GM19240 (cell line): ENCODE data around the gene TRPM2.
"Not testable (repeated sequence)": the region's sequence is repeated elsewhere in the genome, so short reads cannot be mapped to it uniquely, and the experiment has no call there.

Experiments used
- DNase-seq: peaks from one replicate; pipeline ENCODE4 v3.0.0; 2011; ENCODE audit warnings: low spot score; ENCODE audit not compliant: insufficient read length

TRPM2 gene

DNA sequence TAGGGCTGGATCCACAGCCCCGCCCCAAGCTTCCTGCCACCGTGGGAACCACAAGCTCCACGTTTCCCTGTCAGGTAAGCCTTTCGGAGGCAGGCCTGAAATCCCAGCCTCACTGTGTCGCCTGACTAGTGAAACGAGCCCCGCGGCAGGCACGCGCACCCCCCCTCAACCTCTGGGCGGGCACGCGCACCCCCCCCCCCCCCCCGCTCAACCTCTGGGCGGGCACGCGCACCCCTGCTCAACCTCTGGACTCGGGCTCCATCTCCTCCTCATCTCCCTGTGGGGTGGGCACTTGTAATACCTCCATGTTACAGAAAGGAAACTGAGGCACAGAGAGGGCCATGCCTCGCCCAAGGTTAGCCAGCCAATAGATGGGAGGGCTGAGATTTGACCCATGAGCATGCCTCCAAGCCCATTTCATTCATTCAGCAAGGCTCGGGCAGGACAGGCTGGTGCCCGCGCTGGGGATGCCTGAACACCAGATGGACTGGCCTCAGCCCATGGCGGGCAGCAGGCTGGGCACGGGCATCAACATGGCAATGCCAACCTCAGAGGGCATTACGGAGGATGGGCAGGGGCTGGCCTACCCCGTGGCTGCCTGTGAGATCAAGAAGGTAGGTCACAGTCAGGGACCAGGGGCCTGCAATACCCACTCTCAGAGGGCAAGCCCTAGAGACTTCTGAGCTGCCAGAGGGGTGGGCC lies 18.9 kb upstream of the TRPM2 start:
- no peak for DNase-seq

DNA sequence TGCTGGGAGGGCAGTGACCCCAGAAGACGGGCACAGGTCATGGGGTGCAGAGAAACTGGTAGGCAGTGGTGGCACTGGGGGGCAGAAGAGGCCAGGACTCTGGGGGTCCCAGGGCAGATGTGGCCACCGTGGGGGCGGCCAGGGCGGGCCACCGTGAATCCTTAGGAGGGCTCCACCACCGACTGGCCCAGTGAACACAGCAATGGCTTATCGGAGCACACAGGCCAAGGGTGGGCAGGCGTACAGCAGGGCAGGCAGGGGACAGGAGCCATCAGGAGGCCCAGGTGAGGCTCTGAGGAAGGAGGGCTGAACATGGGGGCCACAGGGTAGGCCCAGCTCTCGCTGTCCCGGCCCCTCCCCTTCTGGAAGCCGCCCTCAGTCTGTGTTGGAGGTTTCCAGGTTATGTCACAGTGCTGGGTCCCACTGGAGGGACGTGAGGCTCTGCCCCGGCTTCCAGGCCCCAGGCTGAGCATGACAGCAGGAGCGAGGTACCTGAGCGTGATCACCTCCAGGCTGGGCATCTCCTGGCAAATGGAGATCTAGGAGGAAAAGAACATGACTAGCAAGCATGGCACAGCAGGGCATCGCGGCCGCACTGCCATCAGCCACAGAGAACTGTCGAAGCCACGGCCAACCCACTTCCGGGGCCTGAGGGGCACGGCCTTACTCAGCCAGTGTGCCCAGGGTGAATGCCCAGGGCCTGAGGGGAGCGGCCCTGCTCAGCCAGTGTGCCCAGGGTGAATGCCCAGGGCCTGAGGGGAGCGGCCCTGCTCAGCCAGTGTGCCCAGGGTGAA lies 18.0 kb upstream of the TRPM2 start:
- DNase-seq = no peak

DNA sequence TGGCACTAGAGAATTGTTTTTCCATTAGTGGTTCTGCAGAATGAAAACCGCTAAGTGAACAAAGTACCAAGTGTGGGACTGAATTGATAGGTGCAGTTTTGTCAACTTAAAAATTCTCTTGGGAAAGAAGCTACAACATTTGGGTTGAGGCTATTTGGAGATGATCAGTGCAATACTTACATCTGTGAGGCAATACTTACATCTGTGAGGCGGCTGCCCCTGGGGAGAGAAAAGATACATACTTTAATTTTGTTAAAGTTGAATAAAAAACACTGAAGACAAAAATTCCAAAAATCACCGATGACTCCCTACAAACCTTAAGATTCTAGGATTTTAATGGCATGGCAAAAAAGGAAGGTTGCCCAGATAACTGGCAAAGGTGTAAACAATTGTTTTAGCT lies 16.0 kb upstream of the TRPM2 start:
- no peak for DNase-seq

DNA sequence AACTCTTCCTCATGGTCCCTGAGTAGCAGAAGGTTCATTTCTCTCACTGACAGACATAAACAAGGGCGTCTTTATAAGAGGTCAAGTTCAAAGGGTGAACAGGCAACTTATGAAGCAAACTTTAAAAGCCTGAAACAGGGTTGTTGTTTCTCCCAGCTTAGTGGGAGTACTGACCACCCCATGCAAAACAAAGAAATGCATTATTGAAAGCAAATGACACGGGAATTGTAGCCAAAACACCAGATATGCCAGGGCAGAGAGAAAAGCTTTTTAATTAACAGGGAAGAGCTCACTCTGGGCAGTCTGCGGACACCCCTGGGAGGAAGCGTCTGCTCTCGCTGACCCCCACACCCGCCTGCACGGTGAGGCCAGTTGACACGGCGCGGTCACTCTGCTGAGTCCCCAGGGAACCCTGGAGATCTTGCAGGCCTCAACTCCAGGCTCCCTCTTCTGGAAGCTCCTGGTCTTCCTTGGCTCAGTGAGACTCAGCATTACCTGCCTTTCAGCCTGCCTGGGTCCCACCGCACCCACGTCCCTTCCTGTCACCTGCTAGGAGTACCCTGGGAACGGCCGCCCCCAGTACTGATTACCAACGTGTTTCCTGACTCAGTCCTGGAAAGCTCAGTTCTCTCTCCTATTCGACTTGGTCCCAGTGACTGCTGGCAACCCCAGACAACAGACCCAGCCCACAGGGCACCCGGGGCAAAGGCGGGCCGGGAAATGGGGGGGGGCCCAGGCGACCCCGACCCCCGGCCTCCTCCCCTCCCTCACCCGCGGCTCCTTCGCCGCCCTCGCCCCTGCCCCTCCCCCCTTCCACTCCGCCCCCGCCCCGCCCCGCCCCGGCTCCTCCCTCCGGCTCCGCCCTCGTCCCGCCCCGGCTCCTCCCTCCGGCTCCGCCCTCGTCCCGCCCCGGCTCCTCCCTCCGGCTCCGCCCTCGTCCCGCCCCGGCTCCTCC lies 15.2 kb upstream of the TRPM2 start:
- no peak for DNase-seq

DNA sequence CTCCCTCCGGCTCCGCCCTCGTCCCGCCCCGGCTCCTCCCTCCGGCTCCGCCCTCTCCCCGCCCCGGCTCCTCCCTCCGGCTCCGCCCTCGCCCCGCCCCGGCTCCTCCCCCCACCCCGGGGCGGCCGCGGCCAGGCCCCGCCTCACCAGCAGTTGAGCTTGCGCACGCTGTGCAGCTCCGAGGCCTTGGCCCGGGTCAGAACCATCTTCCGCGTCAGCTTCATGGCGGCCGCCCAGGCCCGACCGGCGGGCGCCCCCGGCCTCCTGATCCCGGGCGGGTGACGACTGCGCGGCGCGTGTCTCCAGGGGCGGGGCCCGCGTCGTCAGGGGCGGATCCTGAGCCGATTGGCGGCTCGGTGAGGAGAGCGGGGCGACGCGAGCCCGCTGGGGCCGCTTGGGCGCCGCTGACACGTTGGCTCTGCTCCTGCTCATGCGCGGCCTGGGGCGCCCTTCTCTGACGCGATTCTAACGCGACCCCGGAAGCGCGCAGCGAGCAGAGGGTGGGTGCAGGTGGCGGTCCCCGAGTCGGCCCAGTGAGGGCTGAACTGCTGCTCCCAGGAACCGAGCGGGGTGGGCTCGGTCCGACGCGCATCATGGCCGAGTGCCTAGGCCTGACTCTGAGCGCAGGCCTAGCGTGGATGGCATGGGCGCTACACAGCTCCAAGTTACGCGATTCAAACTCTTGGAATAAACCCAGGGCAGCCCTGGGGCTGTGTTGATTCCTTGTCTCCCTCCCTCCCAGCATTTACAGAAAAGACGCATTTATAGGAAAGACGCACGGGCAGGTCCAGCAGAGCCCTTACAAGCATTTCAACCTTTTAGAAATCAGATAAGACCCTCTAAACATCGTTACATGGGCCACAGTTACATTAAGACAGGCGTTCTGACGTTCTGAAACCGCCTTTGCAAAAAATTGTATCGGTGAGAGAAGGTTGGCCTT lies 14.2 kb upstream of the TRPM2 start, which contains the start of gene CFAP410:
CFAP410 (minus strand) TSS at position 420 of the 940 bp plus-strand sequence; CDS start at position 224, 196 bp downstream.
- peak; percentile 100 for DNase-seq

DNA sequence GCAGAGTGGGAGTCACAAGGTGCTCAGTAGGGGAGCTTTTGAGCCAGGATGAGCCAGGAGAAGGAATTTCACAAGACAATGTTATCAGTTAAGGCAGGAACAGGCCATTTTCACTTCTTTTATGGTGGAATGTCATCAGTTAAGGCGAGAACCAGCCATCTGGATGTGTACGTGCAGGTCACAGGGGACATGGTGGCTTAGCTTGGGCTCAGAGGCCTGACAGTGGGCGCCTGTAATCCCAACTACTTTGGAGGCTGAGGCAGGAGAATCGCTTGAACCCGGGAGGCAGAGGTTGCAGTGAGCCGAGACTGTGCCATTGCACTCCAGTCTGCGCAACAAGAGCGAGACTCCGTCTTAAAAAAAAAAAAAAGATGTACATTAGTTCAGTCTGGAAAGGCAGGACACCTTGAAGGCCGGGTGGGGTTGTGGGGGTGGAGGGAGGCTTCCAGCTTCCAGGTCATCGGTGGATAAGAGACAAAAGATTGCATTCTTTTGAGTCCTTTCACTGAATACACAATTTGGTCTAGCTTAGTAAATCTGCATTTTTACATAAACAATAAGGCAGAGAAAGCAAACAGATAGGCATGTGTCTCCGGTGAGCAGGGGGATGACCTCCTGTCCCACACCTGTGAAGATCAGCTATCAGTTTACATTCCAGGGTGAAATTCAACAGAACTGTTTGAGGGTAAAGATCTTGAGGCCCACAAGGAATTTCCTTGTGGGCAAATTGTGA lies 11.5 kb upstream of the TRPM2 start:
- not testable (repeated sequence) for DNase-seq

DNA sequence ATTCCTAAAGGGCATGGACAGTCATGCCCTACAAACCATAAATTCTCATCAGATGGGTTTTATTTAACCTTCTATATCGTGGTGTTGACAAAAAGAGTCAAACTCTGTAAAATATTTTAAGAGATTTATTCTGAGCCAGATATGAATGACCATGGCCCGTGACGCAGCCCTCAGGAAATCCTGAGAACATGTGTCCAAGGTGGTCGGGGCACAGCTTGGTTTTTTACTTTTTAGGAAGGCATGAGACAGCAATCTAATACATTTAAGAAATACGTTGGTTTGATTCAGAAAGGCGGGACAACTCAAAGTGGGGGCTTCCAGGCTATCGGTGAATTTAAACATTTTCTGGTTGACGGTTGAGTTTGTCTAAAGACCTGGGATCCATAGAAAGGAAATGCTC lies 10.4 kb upstream of the TRPM2 start:
- not testable (repeated sequence) for DNase-seq

DNA sequence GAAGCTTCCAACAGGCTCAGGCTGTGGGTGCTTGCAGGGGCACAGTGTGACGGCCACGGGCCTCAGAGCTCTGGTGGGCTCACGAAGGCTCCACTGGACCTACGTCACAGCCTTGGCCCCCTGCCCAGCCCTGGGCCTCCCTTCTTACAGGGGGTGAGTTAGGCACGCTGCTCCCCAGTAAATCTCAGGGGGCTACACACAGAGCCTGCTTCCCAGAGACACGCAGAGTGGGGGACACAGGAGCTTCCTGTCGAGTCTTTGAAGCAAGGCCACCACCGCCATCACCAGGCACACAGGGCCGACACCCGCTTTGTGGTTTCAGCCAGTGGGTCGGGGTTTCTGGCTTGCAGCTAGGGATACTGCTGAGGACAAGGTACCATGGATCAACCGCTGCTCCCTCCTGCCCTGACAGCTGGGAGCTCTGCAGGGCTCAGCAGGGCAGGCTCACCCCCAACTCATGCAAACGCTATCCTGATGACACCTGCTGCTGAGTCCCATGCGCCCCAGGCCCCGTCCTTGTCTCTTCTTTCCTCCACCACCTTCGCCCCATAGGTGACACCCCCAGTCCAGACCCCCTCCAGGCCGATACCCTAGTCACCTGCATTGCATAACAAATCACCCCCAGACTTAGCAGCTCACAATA lies 8.8 kb upstream of the TRPM2 start:
- DNase-seq = no peak

DNA sequence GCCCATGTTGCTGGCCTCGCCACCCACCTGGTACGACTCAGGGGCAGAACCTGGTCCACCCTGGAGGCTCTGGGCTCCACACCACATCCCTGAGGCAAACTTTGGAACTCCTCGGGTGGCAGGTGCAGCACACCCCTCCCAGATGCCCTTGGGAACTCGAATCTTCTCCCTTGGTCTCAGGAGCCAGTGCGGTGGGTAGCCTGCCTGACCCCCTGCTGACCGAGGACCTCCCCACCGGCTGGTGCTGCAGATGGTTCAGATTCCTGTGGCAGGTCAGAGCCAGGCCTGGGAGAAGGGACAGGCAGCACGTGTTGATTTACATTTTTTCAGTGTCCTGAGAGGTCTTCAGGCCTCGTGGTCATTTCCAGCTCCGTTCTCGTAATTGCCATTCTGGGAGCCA lies 7.9 kb upstream of the TRPM2 start:
- no peak for DNase-seq

DNA sequence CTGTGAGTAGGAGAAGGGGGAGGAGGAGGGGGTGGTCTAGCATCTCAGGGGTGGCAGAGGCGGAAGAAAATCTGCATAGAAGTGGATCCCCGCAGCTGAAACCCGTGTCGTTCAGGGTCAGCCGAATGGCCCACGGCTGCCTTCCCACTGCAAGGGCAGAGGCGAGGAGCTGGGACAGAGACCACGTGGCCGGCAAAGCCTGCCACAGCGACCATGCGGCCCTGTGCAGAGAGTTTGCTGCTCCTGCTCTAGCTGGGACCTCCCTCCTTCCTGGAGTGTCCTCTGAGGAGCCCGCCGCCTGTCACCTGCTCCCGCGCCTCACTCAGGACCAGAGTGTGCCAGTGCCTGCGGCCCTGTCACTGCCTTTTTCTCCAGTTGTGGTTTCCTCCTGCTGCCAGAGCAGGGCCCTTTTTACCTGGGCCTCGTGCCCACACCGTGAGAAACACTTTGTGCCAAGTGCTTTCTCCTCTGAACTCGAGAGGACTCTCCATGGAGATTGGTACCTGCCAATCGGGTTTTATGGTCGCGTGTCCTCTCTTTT lies 5.4 kb upstream of the TRPM2 start:
- no peak for DNase-seq

DNA sequence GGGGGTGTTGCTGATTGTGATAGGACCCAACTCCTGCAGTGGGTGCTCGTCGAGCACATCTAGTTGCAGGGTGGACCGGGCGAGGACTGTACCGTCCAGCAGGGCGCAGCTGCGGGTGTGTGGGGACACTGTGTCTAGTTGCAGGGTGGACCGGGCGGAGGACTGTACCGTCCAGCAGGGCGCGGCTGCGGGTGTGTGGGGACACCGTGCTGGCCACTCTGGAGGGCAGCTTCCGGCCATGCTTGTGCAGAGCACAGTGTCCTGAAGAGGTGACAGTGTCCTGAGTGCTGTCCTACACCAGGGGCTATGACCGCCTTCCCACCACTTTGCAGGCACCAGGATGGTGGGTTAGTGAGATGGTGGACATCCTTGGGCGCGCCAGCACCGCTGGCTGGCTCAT lies 4.6 kb upstream of the TRPM2 start:
- DNase-seq = no peak

DNA sequence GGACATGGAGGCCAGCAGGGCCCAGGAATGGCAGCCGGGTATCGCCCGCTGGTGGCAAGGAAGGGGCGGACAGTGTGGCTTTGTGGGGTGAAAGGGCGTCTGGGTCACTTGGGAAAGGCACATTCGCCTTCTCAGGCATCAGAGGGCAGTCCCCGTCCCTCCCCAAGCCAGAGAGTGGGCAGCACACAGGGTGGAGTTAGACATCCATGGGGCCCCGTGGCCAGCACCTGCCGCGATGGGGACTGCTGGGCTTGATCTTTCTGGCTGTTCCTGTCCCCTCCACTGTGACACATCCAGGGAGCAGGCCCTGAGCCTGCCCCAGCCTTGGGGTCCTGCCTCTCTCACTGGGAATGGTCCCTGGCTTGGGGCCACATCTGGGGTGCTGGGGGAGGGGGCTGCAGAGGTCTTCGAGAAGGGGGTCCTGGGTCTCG lies 4.0 kb upstream of the TRPM2 start:
- no peak for DNase-seq

DNA sequence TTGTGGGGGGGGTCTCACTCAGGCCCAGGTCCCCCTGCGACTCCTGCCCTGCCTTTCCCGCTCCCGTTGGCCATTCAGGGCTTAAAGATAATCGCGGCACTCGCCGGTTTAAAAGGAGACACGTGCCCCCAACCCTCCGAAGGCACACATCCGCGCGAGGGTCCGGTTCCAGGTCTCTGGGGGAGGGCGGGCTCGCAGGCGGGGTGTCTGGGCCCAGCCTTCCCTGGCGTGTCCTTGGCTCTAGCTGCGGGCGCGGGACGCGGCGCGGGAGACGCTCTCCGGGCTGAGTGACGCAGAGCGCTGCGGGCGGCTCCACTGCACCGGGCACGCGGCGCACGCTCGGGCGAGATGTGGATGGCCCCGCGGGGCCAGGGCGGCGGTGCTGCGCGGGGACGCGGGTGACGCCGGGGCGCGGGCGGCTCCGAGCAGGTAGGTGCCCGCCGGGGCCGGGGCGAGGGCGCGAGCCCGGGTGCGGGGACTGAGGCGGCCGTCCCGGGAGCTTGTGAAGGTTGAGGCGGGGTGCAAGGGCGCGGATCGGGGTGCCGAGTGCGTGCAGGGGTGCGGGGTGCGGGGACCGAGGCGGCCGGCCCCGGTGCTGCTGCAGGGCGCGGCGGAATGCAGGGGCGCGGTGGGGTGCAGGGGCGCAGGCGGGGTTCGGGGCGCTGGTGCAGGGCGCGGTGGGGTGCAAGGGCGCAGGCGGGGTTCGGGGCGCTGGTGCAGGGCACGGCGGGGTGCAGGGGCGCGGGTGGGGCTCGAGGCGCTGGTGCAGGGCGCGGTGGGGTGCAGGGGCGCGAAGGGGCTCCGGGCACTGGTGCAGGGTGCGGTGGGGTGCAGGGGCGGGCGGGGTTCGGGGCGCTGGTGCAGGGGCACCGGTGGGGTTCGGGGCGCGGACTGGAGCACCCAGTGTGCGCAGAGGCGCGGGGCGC lies 3.3 kb upstream of the TRPM2 start:
- no peak for DNase-seq

DNA sequence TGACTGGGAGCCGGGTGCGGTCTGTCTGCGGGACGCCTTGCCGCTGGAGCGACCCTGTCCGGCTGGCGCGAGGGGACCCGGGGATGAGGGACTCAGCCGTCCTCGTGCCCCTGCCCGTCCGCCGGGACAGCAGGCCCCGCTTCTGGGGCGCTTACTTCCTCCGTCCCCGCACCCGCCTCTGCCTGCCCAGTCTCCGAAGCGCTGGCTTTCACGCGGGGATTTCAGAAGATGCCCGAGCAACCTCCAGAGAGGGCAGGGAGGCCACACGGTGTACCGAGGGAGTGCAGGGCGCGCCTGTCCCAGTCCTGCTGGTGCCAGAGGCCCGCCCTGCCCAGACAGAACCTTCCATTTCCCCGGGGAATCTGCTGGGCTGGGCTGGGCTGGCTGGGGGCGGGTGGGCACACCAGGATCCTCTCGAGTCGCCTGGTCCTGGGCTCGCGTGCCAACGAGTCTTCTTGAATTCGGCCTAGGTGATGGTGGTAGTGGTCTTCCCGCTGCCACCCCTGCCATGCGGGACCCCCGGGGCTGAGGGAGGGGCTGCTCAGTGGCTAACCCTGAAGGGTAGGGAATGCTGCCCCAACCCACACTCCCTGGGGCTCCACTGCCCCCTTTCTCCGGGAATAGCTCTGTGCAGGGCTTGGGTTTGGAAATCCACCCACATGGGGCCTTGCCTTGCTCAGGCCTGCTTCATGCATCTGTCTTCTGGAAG lies 2.5 kb upstream of the TRPM2 start:
- no peak for DNase-seq

DNA sequence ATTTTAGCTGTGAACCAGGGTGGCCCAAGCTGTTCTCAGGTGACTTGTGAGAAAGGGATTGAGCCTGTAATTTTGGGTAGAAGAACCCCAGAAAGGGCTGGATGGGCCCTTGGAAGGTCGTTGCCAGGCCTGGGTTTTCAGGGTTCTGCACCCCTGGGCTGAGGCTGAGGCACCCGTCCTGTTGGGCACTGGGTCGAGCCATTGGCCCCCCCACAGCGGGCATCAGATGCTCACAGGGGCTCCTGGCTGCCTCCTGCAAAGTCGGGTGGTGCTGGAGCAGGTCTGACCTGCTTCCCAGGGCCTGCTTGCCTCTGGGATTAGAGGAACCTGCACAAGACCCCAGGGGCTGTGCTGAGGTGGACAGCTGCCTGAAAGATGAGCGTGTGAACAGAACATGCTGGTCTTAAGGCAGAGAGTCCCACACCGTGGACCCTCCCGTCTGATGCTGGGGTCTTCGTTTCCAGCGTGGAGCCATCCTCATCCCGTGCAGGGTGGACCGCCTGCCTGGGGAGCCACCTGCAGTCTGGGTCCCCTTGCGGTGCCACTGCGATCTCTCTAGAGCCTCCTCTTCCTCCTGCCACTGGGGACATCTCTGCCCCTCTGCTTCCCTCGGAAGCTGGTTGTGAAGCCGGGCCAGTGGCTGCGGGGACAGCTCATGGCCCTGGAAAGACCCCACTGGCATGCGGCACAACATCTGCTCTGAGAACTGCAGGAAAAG lies 1.7 kb upstream of the TRPM2 start:
- no peak for DNase-seq

DNA sequence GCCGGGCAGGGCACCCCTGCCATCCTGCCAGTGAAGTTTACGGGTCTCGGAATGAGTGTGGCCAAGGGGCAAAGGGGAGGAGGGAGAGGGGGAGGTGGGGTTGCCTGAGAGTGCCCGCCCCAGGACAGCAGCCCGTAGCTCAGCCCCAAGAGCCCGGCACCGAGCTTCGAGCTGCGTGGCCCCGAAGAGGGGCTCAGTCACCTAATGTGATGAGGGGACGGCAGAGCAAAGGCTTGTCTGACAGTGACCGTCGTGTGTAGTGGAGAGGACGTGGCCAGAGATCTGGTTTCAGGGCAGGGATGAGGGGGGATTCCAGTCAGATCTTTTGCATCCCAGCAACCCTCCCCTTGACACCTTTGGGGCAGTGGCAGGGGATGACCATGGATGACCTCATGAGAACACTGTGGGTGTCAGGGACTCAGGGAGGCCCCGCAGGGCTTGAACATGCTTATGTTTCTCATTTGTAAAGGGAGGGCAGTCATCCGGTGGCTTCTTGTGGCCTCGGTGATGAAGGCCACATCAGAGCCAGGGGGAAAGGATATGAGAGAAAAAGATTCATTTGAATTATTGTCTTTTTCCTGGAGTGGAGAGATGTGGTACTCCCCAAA lies 1.1 kb upstream of the TRPM2 start:
- no peak for DNase-seq
